Body of pancreas (tissue), 4 donors: ENCODE measurements around the gene ERG.

ENCODE experiments used
- POLR2A ChIP-seq, 3 donors: fragments of 450-650 bp; IDR thresholded peaks; one replicate each; pipeline ENCODE4 v1.6.1; 2016; ENCODE audit warnings: antibody characterized with exemption in 3 of 3, mild to moderate bottlenecking in 2 of 3
- TF ChIP-seq, protein P1 (sequence below), 7 experiments: fragments of 450-650 bp in 4 of 7; fragments of 200-600 bp in 3 of 7; sonication (generic) in 3 of 7; IDR thresholded peaks; one replicate each; pipeline ENCODE4 v1.5.1; 2016 to 2019; ENCODE audit warnings: antibody characterized with exemption in 7 of 7

DNA sequence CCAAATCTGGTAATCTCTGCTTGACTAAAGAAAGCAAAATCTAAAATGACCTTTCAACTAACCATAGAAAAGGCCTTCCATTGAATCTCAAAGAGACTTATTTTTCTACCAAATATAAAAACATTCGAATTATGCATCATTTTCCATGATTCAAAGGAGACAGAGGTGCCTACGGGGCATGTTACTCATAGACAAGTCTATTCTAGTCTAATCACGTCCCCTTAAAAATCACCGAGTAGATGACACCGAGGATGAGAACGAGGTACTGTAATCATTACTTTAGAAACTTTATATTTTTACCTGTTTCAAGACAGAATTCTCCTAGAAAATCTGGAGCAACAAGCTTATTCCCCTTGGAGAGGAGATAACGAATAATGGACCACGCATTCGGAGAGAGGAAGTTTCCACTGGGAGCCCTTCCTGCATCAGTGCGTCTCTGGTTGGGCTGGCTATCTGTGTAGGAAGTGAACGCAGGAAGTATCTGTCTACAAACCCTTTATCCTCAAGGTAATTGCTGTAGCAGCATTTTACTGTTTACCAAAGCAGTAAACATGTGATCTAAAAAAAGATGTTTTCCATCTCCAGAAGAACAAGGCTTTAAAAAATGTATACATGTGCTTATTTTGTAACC, 9.5 kb downstream of the ERG start:
- TF ChIP-seq, protein P1, sequence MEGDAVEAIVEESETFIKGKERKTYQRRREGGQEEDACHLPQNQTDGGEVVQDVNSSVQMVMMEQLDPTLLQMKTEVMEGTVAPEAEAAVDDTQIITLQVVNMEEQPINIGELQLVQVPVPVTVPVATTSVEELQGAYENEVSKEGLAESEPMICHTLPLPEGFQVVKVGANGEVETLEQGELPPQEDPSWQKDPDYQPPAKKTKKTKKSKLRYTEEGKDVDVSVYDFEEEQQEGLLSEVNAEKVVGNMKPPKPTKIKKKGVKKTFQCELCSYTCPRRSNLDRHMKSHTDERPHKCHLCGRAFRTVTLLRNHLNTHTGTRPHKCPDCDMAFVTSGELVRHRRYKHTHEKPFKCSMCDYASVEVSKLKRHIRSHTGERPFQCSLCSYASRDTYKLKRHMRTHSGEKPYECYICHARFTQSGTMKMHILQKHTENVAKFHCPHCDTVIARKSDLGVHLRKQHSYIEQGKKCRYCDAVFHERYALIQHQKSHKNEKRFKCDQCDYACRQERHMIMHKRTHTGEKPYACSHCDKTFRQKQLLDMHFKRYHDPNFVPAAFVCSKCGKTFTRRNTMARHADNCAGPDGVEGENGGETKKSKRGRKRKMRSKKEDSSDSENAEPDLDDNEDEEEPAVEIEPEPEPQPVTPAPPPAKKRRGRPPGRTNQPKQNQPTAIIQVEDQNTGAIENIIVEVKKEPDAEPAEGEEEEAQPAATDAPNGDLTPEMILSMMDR (IDR thresholded peaks at IDR 0.05) = no peak
- no peak for TF ChIP-seq POLR2A (IDR thresholded peaks at IDR 0.05)
